Transverse colon (tissue), 3 donors: Measurements from ENCODE around the gene DLG2.

Source experiments
- EP300 ChIP-seq: sonication (generic); formaldehyde crosslinking; IDR thresholded peaks from one replicate; pipeline ENCODE4 v1.6.1; 2017; ENCODE audit warnings: antibody characterized with exemption, low read depth
- TF ChIP-seq, protein P1 (sequence below), 5 experiments: fragments of 200-600 bp in 3 of 5; fragments of 450-650 bp in 2 of 5; sonication (generic) in 3 of 5; IDR thresholded peaks; 1 replicate in 2 of 5; 2 replicates in 3 of 5; pipeline ENCODE4 v1.5.1; 2016 to 2017; ENCODE audit warnings: antibody characterized with exemption in 5 of 5, inconsistent platforms in 3 of 5, mild to moderate bottlenecking in 2 of 5, moderate library complexity in 1 of 5

DNA sequence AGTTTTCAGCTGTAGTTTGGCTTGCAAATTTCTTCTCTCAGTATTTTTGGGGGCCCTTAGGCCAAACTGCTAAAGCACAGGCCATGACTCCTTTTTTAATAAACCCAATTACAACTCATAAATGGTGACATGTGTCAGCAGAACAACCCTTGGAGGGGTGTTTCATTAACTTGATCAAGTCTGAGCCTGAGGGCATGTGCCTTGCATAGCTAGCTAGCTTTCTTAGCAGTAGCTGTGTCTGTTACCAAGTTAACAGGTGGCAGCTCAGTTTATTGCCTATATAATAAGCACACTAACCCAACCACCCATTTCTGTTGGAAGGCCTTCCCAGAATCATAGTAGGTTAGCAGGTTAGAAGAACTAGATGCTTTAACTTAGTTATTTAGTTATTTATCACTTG is 1390.7 kb downstream of the DLG2 start:
- no peak for TF ChIP-seq EP300
- TF ChIP-seq, protein P1, sequence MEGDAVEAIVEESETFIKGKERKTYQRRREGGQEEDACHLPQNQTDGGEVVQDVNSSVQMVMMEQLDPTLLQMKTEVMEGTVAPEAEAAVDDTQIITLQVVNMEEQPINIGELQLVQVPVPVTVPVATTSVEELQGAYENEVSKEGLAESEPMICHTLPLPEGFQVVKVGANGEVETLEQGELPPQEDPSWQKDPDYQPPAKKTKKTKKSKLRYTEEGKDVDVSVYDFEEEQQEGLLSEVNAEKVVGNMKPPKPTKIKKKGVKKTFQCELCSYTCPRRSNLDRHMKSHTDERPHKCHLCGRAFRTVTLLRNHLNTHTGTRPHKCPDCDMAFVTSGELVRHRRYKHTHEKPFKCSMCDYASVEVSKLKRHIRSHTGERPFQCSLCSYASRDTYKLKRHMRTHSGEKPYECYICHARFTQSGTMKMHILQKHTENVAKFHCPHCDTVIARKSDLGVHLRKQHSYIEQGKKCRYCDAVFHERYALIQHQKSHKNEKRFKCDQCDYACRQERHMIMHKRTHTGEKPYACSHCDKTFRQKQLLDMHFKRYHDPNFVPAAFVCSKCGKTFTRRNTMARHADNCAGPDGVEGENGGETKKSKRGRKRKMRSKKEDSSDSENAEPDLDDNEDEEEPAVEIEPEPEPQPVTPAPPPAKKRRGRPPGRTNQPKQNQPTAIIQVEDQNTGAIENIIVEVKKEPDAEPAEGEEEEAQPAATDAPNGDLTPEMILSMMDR (IDR thresholded peaks at IDR 0.05): no peak
